Measurements from ENCODE around the gene UBE2E1.

GRCh38 chr3:23880703-23881339, 75.1 kb downstream of the UBE2E1 start:
- TF ChIP-seq CTCF (conservative IDR thresholded peaks at IDR 0.05) (no peak), EZH2 (IDR thresholded peaks at IDR 0.05; ENCODE audit: low read depth) (no peak)

All from PC-9 (cell line).